IPS-NIHi7 (cell line): ENCODE data around the gene FTO.

ENCODE experiments used
- DNase-seq: peaks from one replicate; pipeline ENCODE4 v3.0.0; 2012; ENCODE audit warnings: mixed read lengths; ENCODE audit errors: extremely low spot score

FTO gene

GRCh38 chr16:53753431-53753830, 49.5 kb downstream of the FTO start:
- DNase-seq = no peak

- no peak for DNase-seq
Observed at GRCh38 chr16:53755026-53755910, 51.3 kb downstream of the FTO start.

GRCh38 chr16:53756275-53756996, 52.5 kb downstream of the FTO start:
- no peak for DNase-seq

GRCh38 chr16:53757971-53758609, 54.1 kb downstream of the FTO start:
- DNase-seq = no peak

- no peak for DNase-seq
Observed at GRCh38 chr16:53761962-53762703, 58.2 kb downstream of the FTO start.

GRCh38 chr16:53766304-53767016, 62.5 kb downstream of the FTO start:
- no peak for DNase-seq

- no peak for DNase-seq
Observed at GRCh38 chr16:53768167-53768566, 64.2 kb downstream of the FTO start.

GRCh38 chr16:53768593-53768992, 64.6 kb downstream of the FTO start:
- DNase-seq = no peak

GRCh38 chr16:53769185-53769584, 65.2 kb downstream of the FTO start:
- no peak for DNase-seq

- no peak for DNase-seq
Observed at GRCh38 chr16:53769787-53770186, 65.8 kb downstream of the FTO start.

GRCh38 chr16:53770641-53771040, 66.7 kb downstream of the FTO start:
- DNase-seq = no peak

GRCh38 chr16:53771655-53772497, 67.9 kb downstream of the FTO start:
- DNase-seq = no peak

- DNase-seq = peak; percentile 46
Observed at GRCh38 chr16:53773150-53773846, 69.3 kb downstream of the FTO start.

GRCh38 chr16:53773881-53774280, 69.9 kb downstream of the FTO start:
- DNase-seq = no peak

GRCh38 chr16:53775106-53775820, 71.3 kb downstream of the FTO start:
- DNase-seq = no peak

GRCh38 chr16:53775821-53776431, 72.0 kb downstream of the FTO start:
- peak; percentile 26 for DNase-seq

GRCh38 chr16:53779186-53779585, 75.2 kb downstream of the FTO start:
- DNase-seq = no peak

- no peak for DNase-seq
Observed at GRCh38 chr16:53780051-53780450, 76.1 kb downstream of the FTO start.
